Psoas muscle (tissue), 8 donors: ENCODE measurements around the gene CDS2. TPM values are rescaled to one million over a fixed set of nuclear protein-coding genes. Genes with fewer than 3 reads are reported as not detected.

ENCODE experiments used
- ATAC-seq, 4 donors: fragments of 200-7000 bp; cut with Tn5 transposase; one replicate each; pipeline ENCODE4 v1.9.1; 2020; ENCODE audit warnings: moderate library complexity in 3 of 4, mild to moderate bottlenecking in 2 of 4
- DNase-seq, 2 donors: peaks; one replicate each; pipeline ENCODE4 v3.0.0-alpha.2; 2020
- H3K27ac ChIP-seq: fragments of 200-600 bp; one replicate; pipeline ENCODE4 v1.8.0; 2022
- H3K27me3 ChIP-seq, 3 donors: fragments of 200-600 bp in 1 of 3; one replicate each; pipeline versions ENCODE4 v1.6.1 to v1.8.0; 2013 to 2022; ENCODE audit warnings: low read length in 2 of 3, mild to moderate bottlenecking in 2 of 3, moderate library complexity in 1 of 3; ENCODE audit not compliant: insufficient read depth in 3 of 3
- H3K36me3 ChIP-seq, 2 donors: fragments of 200-600 bp in 1 of 2; one replicate each; pipeline versions ENCODE4 v1.6.1 to v1.8.0; 2013 to 2022; ENCODE audit warnings: low read depth in 1 of 2, mild to moderate bottlenecking in 1 of 2, moderate library complexity in 1 of 2; ENCODE audit not compliant: insufficient read depth in 1 of 2
- H3K4me1 ChIP-seq: fragments of 200-600 bp; one replicate; pipeline ENCODE4 v1.8.0; 2022
- H3K4me3 ChIP-seq: fragments of 200-600 bp; one replicate; pipeline ENCODE4 v1.8.0; 2022; ENCODE audit warnings: mild to moderate bottlenecking
- H3K9me3 ChIP-seq: fragments of 200-600 bp; one replicate; pipeline ENCODE4 v1.8.0; 2022
- WGBS, 3 donors: extraction: QIAGEN DNeasy Blood & Tissue Kit; methylation state at CpG; one replicate each; pipeline versions ENCODE4 v1.1.6 to v1.1.7; 2013; 5-methylcytosine and 5-hydroxymethylcytosine counted together
- intact Hi-C, 2 donors: fragments of 100-400 bp; cut with DNase I; formaldehyde crosslinking; loops; one replicate each; pipeline versions ENCODE4 v1.11.0 to v1.14.2; 2022
- polyA plus RNA-seq, 3 donors: library from polyadenylated mRNA; stranded (reverse); fragments of 200-250 nt; gene quantifications; one replicate each; pipeline ENCODE4 v1.2.3, GENCODE V29; 2013
- total RNA-seq, 4 donors: library from RNA; stranded (reverse); fragmentation: NEBNext Ultra II Directional in 2 of 4; extraction: Animal tissue kit (Norgen Biotek cat#: 25700) in 2 of 4; gene quantifications; one replicate each; pipeline versions ENCODE4 v1.2.1 to v1.2.4, GENCODE V29; 2021 to 2023
- TF ChIP-seq, protein P1 (sequence below): fragments of 200-600 bp; IDR thresholded peaks from one replicate; pipeline ENCODE4 v1.8.0; 2022; ENCODE audit warnings: antibody characterized with exemption
- donor health status: healthy with polysubstance abuse.
- donor health status: DM: no; HTN: no; CAD: no; lungs with moderate emphysema.
- donor health status: Bipolar disorder and iron deficiency.
- donor health status: healthy.
- donor health status: DM: yes; HTN: yes; CAD: no.
- donor health status: DM: no; HTN: no; CAD: no.
- donor health status: DM: no; HTN: no; CAD: no.
- donor health status: DM: yes; HTN: yes; CAD: no.

The CDS2 gene
- total and polyA plus RNA-seq, 7 donors = 8.0 to 34.1 (median 19.5) TPM

DNA sequence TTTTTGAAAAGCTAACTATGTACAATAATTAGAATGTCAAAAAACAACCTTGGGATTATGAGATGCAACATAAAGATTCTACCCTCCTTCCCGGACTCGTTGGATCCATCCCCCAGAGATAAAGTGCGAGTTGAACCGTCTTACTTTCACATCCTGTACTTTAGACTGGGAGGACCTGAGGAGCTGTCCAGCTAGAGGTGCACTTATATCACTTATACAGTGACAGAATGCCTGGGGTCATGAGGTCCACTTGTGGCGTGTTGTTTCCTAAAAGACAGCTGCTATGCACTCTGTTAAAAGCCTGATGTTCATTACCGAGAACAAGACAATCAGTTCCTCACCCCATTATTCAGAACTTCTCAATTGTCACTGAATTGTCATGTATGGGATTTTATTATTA, 2.1 kb downstream of the CDS2 start:
- no peak for DNase-seq
- Histone ChIP-seq H3K27me3 (no peaks in the 10 kb centered on the region), H3K4me3 (peak overlapping the region; percentile 81), H3K9me3 (no peaks in the 10 kb centered on the region), H3K27ac (peak overlapping the region; percentile 98), H3K36me3 (no peaks in the 10 kb centered on the region), H3K4me1 (peaks cover 46% of the 10 kb centered on the region)
- 26 to 60% (median 42%) methylated on average over 6 of the region's 6 CpGs for WGBS, 3 donors
- no peak for ATAC-seq
- TF ChIP-seq, protein P1, sequence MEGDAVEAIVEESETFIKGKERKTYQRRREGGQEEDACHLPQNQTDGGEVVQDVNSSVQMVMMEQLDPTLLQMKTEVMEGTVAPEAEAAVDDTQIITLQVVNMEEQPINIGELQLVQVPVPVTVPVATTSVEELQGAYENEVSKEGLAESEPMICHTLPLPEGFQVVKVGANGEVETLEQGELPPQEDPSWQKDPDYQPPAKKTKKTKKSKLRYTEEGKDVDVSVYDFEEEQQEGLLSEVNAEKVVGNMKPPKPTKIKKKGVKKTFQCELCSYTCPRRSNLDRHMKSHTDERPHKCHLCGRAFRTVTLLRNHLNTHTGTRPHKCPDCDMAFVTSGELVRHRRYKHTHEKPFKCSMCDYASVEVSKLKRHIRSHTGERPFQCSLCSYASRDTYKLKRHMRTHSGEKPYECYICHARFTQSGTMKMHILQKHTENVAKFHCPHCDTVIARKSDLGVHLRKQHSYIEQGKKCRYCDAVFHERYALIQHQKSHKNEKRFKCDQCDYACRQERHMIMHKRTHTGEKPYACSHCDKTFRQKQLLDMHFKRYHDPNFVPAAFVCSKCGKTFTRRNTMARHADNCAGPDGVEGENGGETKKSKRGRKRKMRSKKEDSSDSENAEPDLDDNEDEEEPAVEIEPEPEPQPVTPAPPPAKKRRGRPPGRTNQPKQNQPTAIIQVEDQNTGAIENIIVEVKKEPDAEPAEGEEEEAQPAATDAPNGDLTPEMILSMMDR = no peak
- intact Hi-C loops = loop anchor here in 1 of 2 donors (5.0 kb wide), 1 partner anchor 43 kb away; no protein-coding TSS in a partner anchor

DNA sequence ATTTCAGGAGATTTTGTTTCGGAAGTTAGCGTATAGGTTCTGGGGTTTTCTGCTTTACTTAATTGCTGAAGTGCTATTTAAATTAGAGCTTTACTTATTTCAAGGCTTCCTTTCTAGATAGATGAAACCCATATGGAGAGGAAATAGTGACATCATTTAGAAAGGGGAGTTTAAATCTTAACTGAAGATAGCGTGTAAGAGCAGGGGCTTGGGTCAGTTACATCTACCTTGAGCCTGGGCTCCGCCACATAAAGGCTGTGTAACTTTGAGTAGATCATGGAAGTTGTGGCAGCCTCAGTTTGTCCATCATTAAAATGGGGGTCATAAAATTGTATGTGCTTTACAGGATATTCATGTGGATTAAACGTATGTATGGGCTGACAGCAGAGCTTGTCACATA, 4.7 kb downstream of the CDS2 start:
- no peak for ATAC-seq
- H3K27ac ChIP-seq = peak overlapping the region; percentile 61
- no peak for DNase-seq
- H3K4me3 ChIP-seq = peak overlapping the region; percentile 5
- intact Hi-C loops = no loop called here
- 70 to 72% (median 70%) methylated on average over 5 of the region's 5 CpGs for WGBS, 3 donors
- no peaks in the 10 kb centered on the region for H3K36me3 ChIP-seq
- no peaks in the 10 kb centered on the region for H3K27me3 ChIP-seq
- H3K9me3 ChIP-seq = no peaks in the 10 kb centered on the region
- peaks cover 56% of the 10 kb centered on the region for H3K4me1 ChIP-seq
- TF ChIP-seq, protein P1 = no peak

DNA sequence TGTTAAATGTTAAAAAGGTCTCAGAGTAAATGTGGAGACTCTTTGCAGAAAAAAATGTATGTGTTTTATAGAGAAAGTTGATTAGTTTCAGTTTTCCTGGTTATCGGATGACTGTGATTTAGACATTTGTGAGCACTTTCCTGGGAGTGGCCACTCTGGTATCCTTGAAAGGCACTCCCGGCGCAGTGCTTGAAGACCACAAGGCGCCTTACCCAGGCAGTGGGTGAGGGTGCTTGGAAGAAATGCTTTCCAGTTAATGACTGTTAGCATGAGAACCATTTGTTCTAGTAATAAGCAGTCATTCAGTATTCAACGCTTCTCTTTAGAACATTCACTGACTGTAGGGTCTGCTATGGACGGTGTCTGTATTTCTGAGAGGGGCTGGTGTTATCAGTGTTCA, 7.2 kb downstream of the CDS2 start:
- intact Hi-C loops = no loop called here
- Histone ChIP-seq H3K4me1 (peaks cover 49% of the 10 kb centered on the region), H3K27me3 (no peaks in the 10 kb centered on the region), H3K27ac (no peak overlapping the region), H3K9me3 (no peaks in the 10 kb centered on the region), H3K4me3 (no peak overlapping the region), H3K36me3 (no peaks in the 10 kb centered on the region)
- no peak for DNase-seq
- TF ChIP-seq, protein P1 = no peak
- ATAC-seq = no peak
- 90 to 93% (median 92%) methylated on average over 6 of the region's 6 CpGs for WGBS, 3 donors

DNA sequence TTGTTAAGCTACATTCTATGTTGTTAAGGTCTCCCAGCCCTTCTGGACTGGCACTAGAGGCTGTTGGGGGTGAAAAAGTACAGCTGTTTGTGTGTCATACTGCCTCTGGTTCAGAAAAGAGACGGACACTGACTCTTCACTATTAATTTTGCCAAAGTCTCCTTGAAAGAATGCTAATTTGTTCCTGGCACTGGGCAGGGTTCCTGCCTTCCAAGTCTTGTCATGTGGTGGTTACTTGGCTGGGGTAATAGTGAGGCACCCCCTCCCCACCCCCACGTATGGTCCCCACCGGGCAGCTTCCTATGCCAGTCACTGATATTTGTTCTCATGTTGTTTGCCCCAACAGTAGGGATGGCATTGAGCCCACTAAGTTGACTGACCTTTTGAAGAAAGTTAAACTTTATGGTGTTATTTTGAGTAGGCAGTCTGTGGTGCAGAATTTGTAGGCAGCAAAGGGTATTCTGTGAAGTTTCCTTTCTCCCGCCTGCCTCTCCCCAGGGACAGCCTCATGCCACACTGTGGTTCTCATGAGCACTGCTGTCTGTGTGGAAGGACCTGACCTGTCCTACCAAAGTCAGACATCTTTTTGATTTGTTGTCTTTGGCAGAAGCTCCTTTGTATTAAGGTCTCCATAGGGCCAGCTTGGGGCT, 8.7 kb downstream of the CDS2 start:
- 19 to 40% (median 22%) methylated on average over 4 of the region's 4 CpGs for WGBS, 3 donors
- TF ChIP-seq, protein P1 = no peak
- H3K27ac ChIP-seq = peak overlapping the region; percentile 75
- intact Hi-C loops = no loop called here
- H3K4me3 ChIP-seq = peak overlapping the region; percentile 10
- DNase-seq (no peak), ATAC-seq (peak; percentile 63 to 73 (median 72))
- H3K4me1 ChIP-seq = peaks cover 54% of the 10 kb centered on the region
- no peaks in the 10 kb centered on the region for H3K36me3 ChIP-seq
- no peaks in the 10 kb centered on the region for H3K9me3 ChIP-seq
- H3K27me3 ChIP-seq = no peaks in the 10 kb centered on the region

DNA sequence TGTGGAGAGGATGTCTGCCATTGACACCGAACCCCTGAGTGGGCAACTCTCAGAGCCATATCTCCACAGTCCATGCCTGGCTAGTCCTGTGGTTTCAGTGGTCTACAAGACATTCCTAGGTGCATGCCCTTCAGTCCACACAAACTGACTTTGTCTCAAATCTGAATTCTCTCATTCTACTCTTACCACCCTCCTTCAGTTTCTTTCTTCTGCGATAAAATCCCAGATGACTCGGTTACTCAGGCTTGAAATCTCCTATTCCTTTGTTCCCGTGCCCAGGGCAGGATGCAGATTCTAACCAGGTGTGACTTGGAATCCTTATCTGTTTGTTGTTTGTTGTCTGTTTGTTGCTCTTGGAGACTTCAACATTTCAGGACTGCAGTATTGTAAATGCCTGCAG, 9.3 kb downstream of the CDS2 start:
- 35 to 47% (median 38%) methylated on average over 4 of the region's 4 CpGs for WGBS, 3 donors
- Histone ChIP-seq H3K4me3 (no peak overlapping the region), H3K4me1 (peaks cover 54% of the 10 kb centered on the region), H3K36me3 (no peaks in the 10 kb centered on the region), H3K9me3 (no peaks in the 10 kb centered on the region), H3K27ac (peak overlapping the region; percentile 75), H3K27me3 (no peaks in the 10 kb centered on the region)
- intact Hi-C loops = no loop called here
- ATAC-seq (peak in 1 of 4 donors; percentile 12), DNase-seq (no peak)
- TF ChIP-seq, protein P1 = no peak
